ENCODE data around the gene CPS1. TPM values are rescaled to one million over a fixed set of nuclear protein-coding genes. Genes with fewer than 3 reads are reported as not detected.

Gene CPS1
- total RNA-seq, 5 donors from 2014 or later (not counting 1 experiment from before 2014, with no cell fraction given), result 0.30 to 1.5 (median 0.59) TPM

DNA sequence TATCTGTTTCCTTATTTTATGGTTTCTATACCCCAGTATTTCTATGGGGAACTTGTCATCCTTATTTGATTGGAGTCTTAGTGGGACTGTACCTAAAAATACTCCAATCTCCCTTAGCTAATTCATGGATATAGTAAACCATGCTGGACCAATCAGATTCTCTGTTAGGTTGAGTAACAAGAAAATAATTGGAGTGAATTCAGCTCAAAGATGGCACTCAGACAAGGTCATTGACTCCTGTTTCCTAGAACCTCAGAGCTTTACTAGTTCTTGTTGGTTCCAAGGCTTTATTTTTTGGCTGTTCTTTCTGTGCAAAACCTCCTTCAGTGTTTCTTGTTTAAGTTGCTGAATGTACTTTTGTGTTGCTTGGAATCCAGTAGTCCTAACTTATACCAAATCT lies 31.9 kb upstream of the CPS1 start:
- CTCF ChIA-PET, result interaction anchor here in 1 of 2 donors (0.6 kb wide), 1 partner anchor 603 kb away, joined by 3 read pairs; no protein-coding TSS in a partner anchor
- peaks cover 0 to 1% (median under 1%) of the 10 kb centered on the region in 3 donors for H3K4me1 Mint-ChIP-seq

DNA sequence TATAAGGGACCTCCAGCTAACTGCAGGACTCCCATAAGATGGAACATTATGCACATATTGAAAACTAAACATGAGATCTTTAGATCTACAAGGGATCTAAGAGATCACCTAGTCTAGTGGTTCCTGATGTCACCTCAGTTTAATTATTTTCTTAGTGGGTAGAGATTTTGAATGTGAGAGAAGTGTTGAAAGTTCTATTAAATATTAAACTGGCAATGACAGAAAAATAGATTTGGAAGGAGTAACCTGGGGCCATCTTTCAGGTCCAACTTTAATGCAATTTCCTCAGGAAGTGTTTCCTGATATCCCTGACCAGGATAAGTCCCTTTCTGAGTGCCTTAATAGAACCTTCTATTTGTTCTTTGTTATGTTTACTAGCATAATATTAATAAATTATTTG lies 29.1 kb upstream of the CPS1 start:
- no peaks in the 10 kb centered on the region for H3K36me3 Mint-ChIP-seq
- H3K4me3 Mint-ChIP-seq, result no peak overlapping the region

More for the DNA sequence above, 31.9 kb upstream of the CPS1 start:
- H3K4me1 ChIP-seq (ENCODE audit: control insufficient read depth in 1 of 2, extremely low read depth in 1 of 2, insufficient read depth in 2 of 2, low read length in 2 of 2), result no peaks in the 10 kb centered on the region
- ATAC-seq (replicated peaks in 1 of 4) (no peak), DNase-seq (no peak)
- Mint-ChIP-seq H3K36me3 (no peaks in the 10 kb centered on the region), H3K27ac (no peak overlapping the region), H3K9me3 (no peaks in the 10 kb centered on the region), H3K27me3 (peaks cover 2 to 19% of the 10 kb centered on the region in 2 donors), H3K4me3 (no peak overlapping the region)
- POLR2A ChIA-PET, result no interaction called here
- peaks cover 0 to under 1% of the 10 kb centered on the region in 2 experiments for H3K27me3 ChIP-seq (replicated peaks in 1 of 2; ENCODE audit: control insufficient read depth in 2 of 2, extremely low read depth in 1 of 2, insufficient read depth in 2 of 2, low read length in 1 of 2)
- H3K9me3 ChIP-seq, result no peaks in the 10 kb centered on the region
- H3K36me3 ChIP-seq (ENCODE audit: control insufficient read depth in 2 of 2, extremely low read depth in 1 of 2, insufficient read depth in 1 of 2, low read length in 1 of 2), result no peaks in the 10 kb centered on the region
- no peak overlapping the region for H3K27ac ChIP-seq (ENCODE audit: low read length)
- no peak overlapping the region for H3K4me3 ChIP-seq (ENCODE audit: control insufficient read depth in 1 of 2, extremely low read depth in 1 of 2, low read length in 1 of 2)

DNA sequence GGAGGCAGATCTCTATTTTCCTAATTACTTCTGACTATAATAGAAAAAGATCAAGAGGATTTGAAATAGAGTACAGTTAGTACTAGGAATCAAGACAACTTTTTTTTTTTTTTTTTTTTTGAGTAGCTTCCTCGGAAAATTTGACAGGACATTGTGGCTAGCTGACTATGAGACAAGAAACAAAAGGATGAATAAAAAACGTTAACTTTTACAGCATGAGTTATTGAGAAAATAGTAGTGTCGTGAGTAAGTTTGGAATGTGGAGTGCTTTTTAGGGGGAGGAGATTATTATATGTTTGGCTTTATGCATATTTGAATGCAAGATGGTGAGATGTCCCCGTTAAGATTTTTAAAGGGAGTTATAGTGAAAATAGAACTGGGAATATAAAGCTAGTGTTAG lies 27.7 kb upstream of the CPS1 start:
- DNase-seq (no peak), ATAC-seq (replicated peaks in 1 of 4) (no peak)
- ChIA-PET CTCF (no interaction called here), POLR2A (interaction anchor here in 1 of 2 donors (0.7 kb wide), 1 partner anchor 591 kb away, joined by 11 read pairs; no protein-coding TSS in a partner anchor)
- Mint-ChIP-seq H3K4me1 (no peaks in the 10 kb centered on the region), H3K27me3 (peaks cover 0 to 13% of the 10 kb centered on the region in 2 donors), H3K27ac (no peak overlapping the region), H3K9me3 (no peaks in the 10 kb centered on the region), H3K36me3 (no peaks in the 10 kb centered on the region), H3K4me3 (no peak overlapping the region)
- 74% methylated on average over 3 of the region's 4 CpGs for WGBS (ENCODE audit: insufficient coverage)
- Histone ChIP-seq H3K27me3 (replicated peaks in 1 of 2; ENCODE audit: control insufficient read depth in 2 of 2, extremely low read depth in 1 of 2, insufficient read depth in 2 of 2, low read length in 1 of 2) (no peaks in the 10 kb centered on the region), H3K4me1 (ENCODE audit: control insufficient read depth in 1 of 2, extremely low read depth in 1 of 2, insufficient read depth in 2 of 2, low read length in 2 of 2) (no peaks in the 10 kb centered on the region), H3K9me3 (no peaks in the 10 kb centered on the region), H3K4me3 (ENCODE audit: control insufficient read depth in 1 of 2, extremely low read depth in 1 of 2, low read length in 1 of 2) (no peak overlapping the region), H3K36me3 (ENCODE audit: control insufficient read depth in 2 of 2, extremely low read depth in 1 of 2, insufficient read depth in 1 of 2, low read length in 1 of 2) (no peaks in the 10 kb centered on the region), H3K27ac (ENCODE audit: low read length) (no peak overlapping the region)

More for the DNA sequence above, 29.1 kb upstream of the CPS1 start:
- Mint-ChIP-seq H3K9me3 (no peaks in the 10 kb centered on the region), H3K27ac (no peak overlapping the region), H3K4me1 (no peaks in the 10 kb centered on the region), H3K27me3 (peaks cover 2 to 10% of the 10 kb centered on the region in 2 donors)
- ChIA-PET CTCF (no interaction called here), POLR2A (no interaction called here)
- Histone ChIP-seq H3K36me3 (ENCODE audit: control insufficient read depth in 2 of 2, extremely low read depth in 1 of 2, insufficient read depth in 1 of 2, low read length in 1 of 2) (no peaks in the 10 kb centered on the region), H3K9me3 (no peaks in the 10 kb centered on the region), H3K4me1 (ENCODE audit: control insufficient read depth in 1 of 2, extremely low read depth in 1 of 2, insufficient read depth in 2 of 2, low read length in 2 of 2) (no peaks in the 10 kb centered on the region), H3K27ac (ENCODE audit: low read length) (no peak overlapping the region), H3K27me3 (replicated peaks in 1 of 2; ENCODE audit: control insufficient read depth in 2 of 2, extremely low read depth in 1 of 2, insufficient read depth in 2 of 2, low read length in 1 of 2) (no peaks in the 10 kb centered on the region), H3K4me3 (ENCODE audit: control insufficient read depth in 1 of 2, extremely low read depth in 1 of 2, low read length in 1 of 2) (no peak overlapping the region)
- DNase-seq (no peak), ATAC-seq (replicated peaks in 1 of 4) (no peak)

DNA sequence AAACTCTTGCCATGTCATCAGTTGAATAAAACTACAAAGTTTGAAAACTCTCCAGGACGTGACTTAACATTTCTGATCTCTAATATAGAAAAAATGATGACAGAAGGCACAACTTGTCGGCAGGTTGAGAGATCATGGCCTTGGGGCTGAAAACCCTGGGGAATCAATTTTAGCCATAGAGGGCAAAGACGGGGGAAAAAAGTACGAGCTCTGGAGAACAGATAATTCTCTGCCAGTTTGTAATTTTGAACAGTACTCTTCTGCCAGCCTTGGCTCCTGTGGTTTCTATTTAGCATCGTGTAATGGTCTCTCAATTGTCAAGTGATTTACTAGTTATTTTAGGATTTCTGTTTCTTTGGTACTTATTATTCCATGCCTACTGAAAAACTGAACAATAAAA lies 25.3 kb upstream of the CPS1 start:
- no peaks in the 10 kb centered on the region for H3K36me3 ChIP-seq (ENCODE audit: control insufficient read depth in 2 of 2, extremely low read depth in 1 of 2, insufficient read depth in 1 of 2, low read length in 1 of 2)
- CTCF ChIA-PET, result interaction anchor here in 1 of 2 donors (0.9 kb wide), 1 partner anchor 28 kb away, joined by 3 read pairs; no protein-coding TSS in a partner anchor
- ATAC-seq (replicated peaks in 1 of 4), result no peak
- no peak overlapping the region for H3K27ac ChIP-seq (ENCODE audit: low read length)
- H3K4me3 Mint-ChIP-seq, result no peak overlapping the region
- no peaks in the 10 kb centered on the region for H3K4me1 ChIP-seq (ENCODE audit: control insufficient read depth in 1 of 2, extremely low read depth in 1 of 2, insufficient read depth in 2 of 2, low read length in 2 of 2)
- no peak overlapping the region for H3K4me3 ChIP-seq (ENCODE audit: control insufficient read depth in 1 of 2, extremely low read depth in 1 of 2, low read length in 1 of 2)
- peaks cover 0 to 6% of the 10 kb centered on the region in 2 donors for H3K27me3 Mint-ChIP-seq
- no peaks in the 10 kb centered on the region for H3K4me1 Mint-ChIP-seq
- no peaks in the 10 kb centered on the region for H3K9me3 ChIP-seq
- WGBS (ENCODE audit: insufficient coverage), result 79% methylated on average over 4 of the region's 5 CpGs
- H3K27ac Mint-ChIP-seq, result no peak overlapping the region
- no peaks in the 10 kb centered on the region for H3K9me3 Mint-ChIP-seq
- DNase-seq, result no peak
- no peaks in the 10 kb centered on the region for H3K36me3 Mint-ChIP-seq
- POLR2A ChIA-PET, result no interaction called here
- H3K27me3 ChIP-seq (replicated peaks in 1 of 2; ENCODE audit: control insufficient read depth in 2 of 2, extremely low read depth in 1 of 2, insufficient read depth in 2 of 2, low read length in 1 of 2), result no peaks in the 10 kb centered on the region

DNA sequence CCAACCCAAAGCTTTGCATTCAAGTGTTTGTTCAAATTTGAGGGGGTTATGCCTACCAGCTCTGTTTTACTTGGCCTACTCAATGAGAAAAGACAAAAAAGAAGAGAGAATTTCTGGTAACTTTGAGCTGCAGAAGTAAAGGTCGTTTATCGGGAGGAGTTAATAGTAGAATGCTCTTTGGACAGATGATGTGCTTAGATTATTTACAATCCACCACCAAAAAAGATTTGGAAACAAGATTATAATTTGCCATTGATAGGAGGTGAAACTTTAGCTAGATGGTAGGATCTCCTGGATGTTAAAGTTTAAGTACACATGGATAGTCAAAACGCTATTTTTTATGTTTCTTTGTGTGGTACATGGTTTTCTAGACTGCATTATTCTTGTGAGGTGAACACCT lies 24.9 kb upstream of the CPS1 start:
- POLR2A ChIA-PET, result no interaction called here
- Mint-ChIP-seq H3K27me3 (peaks cover 2 to 6% of the 10 kb centered on the region in 2 donors), H3K36me3 (no peaks in the 10 kb centered on the region), H3K27ac (no peak overlapping the region), H3K4me1 (no peaks in the 10 kb centered on the region), H3K9me3 (no peaks in the 10 kb centered on the region), H3K4me3 (no peak overlapping the region)
- Histone ChIP-seq H3K9me3 (no peaks in the 10 kb centered on the region), H3K27me3 (replicated peaks in 1 of 2; ENCODE audit: control insufficient read depth in 2 of 2, extremely low read depth in 1 of 2, insufficient read depth in 2 of 2, low read length in 1 of 2) (no peaks in the 10 kb centered on the region), H3K4me3 (ENCODE audit: control insufficient read depth in 1 of 2, extremely low read depth in 1 of 2, low read length in 1 of 2) (no peak overlapping the region), H3K36me3 (ENCODE audit: control insufficient read depth in 2 of 2, extremely low read depth in 1 of 2, insufficient read depth in 1 of 2, low read length in 1 of 2) (no peaks in the 10 kb centered on the region), H3K4me1 (ENCODE audit: control insufficient read depth in 1 of 2, extremely low read depth in 1 of 2, insufficient read depth in 2 of 2, low read length in 2 of 2) (no peaks in the 10 kb centered on the region), H3K27ac (ENCODE audit: low read length) (no peak overlapping the region)
- 100% methylated on average over 1 of the region's 3 CpGs for WGBS (ENCODE audit: insufficient coverage)
- CTCF ChIA-PET, result interaction anchor here in 1 of 2 donors (0.9 kb wide), 1 partner anchor 28 kb away, joined by 3 read pairs; no protein-coding TSS in a partner anchor
- ATAC-seq (replicated peaks in 1 of 4), result no peak
- DNase-seq, result no peak

DNA sequence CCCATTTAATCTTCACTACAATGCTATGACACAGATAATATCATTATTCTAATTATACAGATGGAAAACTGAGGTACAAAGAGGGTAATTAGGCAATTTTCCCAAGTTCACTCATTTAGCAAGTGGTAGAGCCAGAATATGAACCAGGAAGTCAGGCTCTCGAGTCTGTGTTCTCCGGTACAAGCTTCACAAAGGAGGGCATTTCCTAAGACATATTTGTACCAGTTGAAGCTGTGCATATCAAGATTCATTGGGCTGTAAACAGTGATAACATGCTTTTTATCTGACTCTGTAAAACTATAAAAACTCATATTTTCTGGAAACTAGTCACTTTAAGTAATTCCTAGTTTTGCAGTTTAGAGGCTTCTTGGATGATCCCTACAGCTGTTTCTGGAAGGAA lies 23.0 kb upstream of the CPS1 start:
- ChIA-PET POLR2A (no interaction called here), CTCF (no interaction called here)
- Mint-ChIP-seq H3K9me3 (no peaks in the 10 kb centered on the region), H3K4me1 (no peaks in the 10 kb centered on the region), H3K27me3 (peaks cover 3 to 14% of the 10 kb centered on the region in 2 donors), H3K36me3 (no peaks in the 10 kb centered on the region), H3K4me3 (no peak overlapping the region), H3K27ac (no peak overlapping the region)
- Histone ChIP-seq H3K4me3 (ENCODE audit: control insufficient read depth in 1 of 2, extremely low read depth in 1 of 2, low read length in 1 of 2) (no peak overlapping the region), H3K36me3 (ENCODE audit: control insufficient read depth in 2 of 2, extremely low read depth in 1 of 2, insufficient read depth in 1 of 2, low read length in 1 of 2) (no peaks in the 10 kb centered on the region), H3K9me3 (no peaks in the 10 kb centered on the region), H3K27ac (ENCODE audit: low read length) (no peak overlapping the region), H3K4me1 (ENCODE audit: control insufficient read depth in 1 of 2, extremely low read depth in 1 of 2, insufficient read depth in 2 of 2, low read length in 2 of 2) (no peaks in the 10 kb centered on the region), H3K27me3 (replicated peaks in 1 of 2; ENCODE audit: control insufficient read depth in 2 of 2, extremely low read depth in 1 of 2, insufficient read depth in 2 of 2, low read length in 1 of 2) (no peaks in the 10 kb centered on the region)
- no peak for ATAC-seq (replicated peaks in 1 of 4)
- no peak for DNase-seq
- WGBS (ENCODE audit: insufficient coverage), result 33% methylated on average over 1 of the region's 2 CpGs

DNA sequence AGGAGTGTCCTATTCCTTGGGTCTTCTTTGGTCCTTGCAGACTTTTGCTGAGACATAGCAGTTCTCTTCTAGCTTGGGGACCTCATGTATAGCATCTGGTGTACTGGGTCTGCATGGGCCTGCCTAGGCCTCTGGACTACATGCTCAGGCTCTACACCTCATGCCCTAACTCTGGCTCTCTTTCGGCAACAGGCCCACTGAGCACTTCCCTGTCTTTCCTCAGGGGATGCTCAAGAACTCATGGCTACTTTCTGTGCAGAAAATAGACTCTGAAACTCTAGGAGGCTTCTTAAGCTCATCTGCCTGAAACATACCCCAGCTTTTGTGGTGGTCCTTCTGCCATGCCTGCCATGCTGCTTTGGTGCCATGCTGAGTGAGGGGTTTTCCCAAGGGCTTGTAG lies 21.5 kb upstream of the CPS1 start:
- Histone ChIP-seq H3K27ac (ENCODE audit: low read length) (no peak overlapping the region), H3K4me1 (ENCODE audit: control insufficient read depth in 1 of 2, extremely low read depth in 1 of 2, insufficient read depth in 2 of 2, low read length in 2 of 2) (no peaks in the 10 kb centered on the region), H3K27me3 (replicated peaks in 1 of 2; ENCODE audit: control insufficient read depth in 2 of 2, extremely low read depth in 1 of 2, insufficient read depth in 2 of 2, low read length in 1 of 2) (no peaks in the 10 kb centered on the region), H3K9me3 (no peaks in the 10 kb centered on the region), H3K4me3 (ENCODE audit: control insufficient read depth in 1 of 2, extremely low read depth in 1 of 2, low read length in 1 of 2) (no peak overlapping the region), H3K36me3 (ENCODE audit: control insufficient read depth in 2 of 2, extremely low read depth in 1 of 2, insufficient read depth in 1 of 2, low read length in 1 of 2) (no peaks in the 10 kb centered on the region)
- ATAC-seq (replicated peaks in 1 of 4) (no peak), DNase-seq (no peak)
- POLR2A ChIA-PET, result no interaction called here
- WGBS (ENCODE audit: insufficient coverage), result 71% methylated on average over 1 of the region's 1 CpG
- Mint-ChIP-seq H3K4me1 (no peaks in the 10 kb centered on the region), H3K4me3 (no peak overlapping the region), H3K9me3 (no peaks in the 10 kb centered on the region), H3K27ac (no peak overlapping the region), H3K36me3 (no peaks in the 10 kb centered on the region), H3K27me3 (peaks cover 3 to 18% of the 10 kb centered on the region in 2 donors)
- CTCF ChIA-PET, result interaction anchor here in 1 of 2 donors (1.0 kb wide), 1 partner anchor 32 kb away, joined by 3 read pairs; no protein-coding TSS in a partner anchor

All from T-cell (primary cell).